Dedifferentiated amniotic fluid mesenchymal stem cell (primary cell): Measurements from ENCODE around the gene SMCHD1.

Source experiments
- DNase-seq: peaks from one replicate; pipeline ENCODE4 v3.0.0-alpha.2; 2016; ENCODE audit errors: extremely low spot score

SMCHD1 gene

GRCh38 chr18:2853173-2853925 is 197.8 kb downstream of the SMCHD1 start:
- DNase-seq = no peak

GRCh38 chr18:2853926-2854664 is 198.6 kb downstream of the SMCHD1 start:
- DNase-seq = no peak
